Motor neuron (in vitro differentiated cells): ENCODE measurements around the gene TMCO4. TPM values are rescaled to one million over a fixed set of nuclear protein-coding genes. Genes with fewer than 3 reads are reported as not detected.
"Not testable (repeated sequence)": the region's sequence is repeated elsewhere in the genome, so short reads cannot be mapped to it uniquely, and the experiment has no call there.

Experiments used
- ATAC-seq, 8 experiments: fragments of 200-7000 bp; cut with Tn5 transposase; replicated peaks in 6 of 8; 2 replicates each; pipeline ENCODE4 v1.8.0; 2021; ENCODE audit warnings: mild to moderate bottlenecking in 8 of 8, moderate library complexity in 8 of 8
- H3K27ac ChIP-seq, 2 donors: fragments of 250-450 bp; sonication (Bioruptor Pico); 2 replicates each; pipeline ENCODE4 v1.9.0; 2021; ENCODE audit warnings: antibody characterized with exemption in 2 of 2, mild to moderate bottlenecking in 2 of 2, moderate library complexity in 1 of 2
- H3K4me1 ChIP-seq, 2 donors: fragments of 250-450 bp; sonication (Bioruptor Pico); replicated peaks in 1 of 2; 2 replicates each; pipeline ENCODE4 v1.6.1; 2021; ENCODE audit warnings: antibody characterized with exemption in 2 of 2, mild to moderate bottlenecking in 2 of 2, moderate library complexity in 1 of 2
- H3K4me3 ChIP-seq, 5 donors: fragments of 250-450 bp; sonication (Bioruptor Pico); 2 replicates each; pipeline ENCODE4 v1.9.0; 2021; ENCODE audit warnings: antibody characterized with exemption in 5 of 5, mild to moderate bottlenecking in 5 of 5, moderate library complexity in 4 of 5
- WGBS, 10 experiments: fragments of 450-650 bp; shearing (Covaris generic); methylation state at CpG; one replicate each; pipeline ENCODE4 v1.0.0; 2022; 5-methylcytosine and 5-hydroxymethylcytosine counted together
- in situ Hi-C, 9 experiments: fragments of 400-800 bp; cut with MboI; loops; one replicate each; pipeline ENCODE4 v1.15.0; 2021; ENCODE audit warnings: low sequenced_read_pairs in 9 of 9, low pct_unique_long_range_greater_than_20kb in 2 of 9; ENCODE audit not compliant: unreplicated experiment in 9 of 9
- total RNA-seq, 8 experiments: library from RNA; unstranded; fragments of 300-600 nt; gene quantifications; 2 replicates each; pipeline versions ENCODE4 v1.2.3 to v1.2.4, GENCODE V29; 2022

Gene TMCO4
- 10 to 100 TPM in 1 of 8 experiments, 1 to 10 TPM in 2, under 1 TPM in 5; 0.14 to 12.3 (median 0.69) TPM for total RNA-seq

DNA sequence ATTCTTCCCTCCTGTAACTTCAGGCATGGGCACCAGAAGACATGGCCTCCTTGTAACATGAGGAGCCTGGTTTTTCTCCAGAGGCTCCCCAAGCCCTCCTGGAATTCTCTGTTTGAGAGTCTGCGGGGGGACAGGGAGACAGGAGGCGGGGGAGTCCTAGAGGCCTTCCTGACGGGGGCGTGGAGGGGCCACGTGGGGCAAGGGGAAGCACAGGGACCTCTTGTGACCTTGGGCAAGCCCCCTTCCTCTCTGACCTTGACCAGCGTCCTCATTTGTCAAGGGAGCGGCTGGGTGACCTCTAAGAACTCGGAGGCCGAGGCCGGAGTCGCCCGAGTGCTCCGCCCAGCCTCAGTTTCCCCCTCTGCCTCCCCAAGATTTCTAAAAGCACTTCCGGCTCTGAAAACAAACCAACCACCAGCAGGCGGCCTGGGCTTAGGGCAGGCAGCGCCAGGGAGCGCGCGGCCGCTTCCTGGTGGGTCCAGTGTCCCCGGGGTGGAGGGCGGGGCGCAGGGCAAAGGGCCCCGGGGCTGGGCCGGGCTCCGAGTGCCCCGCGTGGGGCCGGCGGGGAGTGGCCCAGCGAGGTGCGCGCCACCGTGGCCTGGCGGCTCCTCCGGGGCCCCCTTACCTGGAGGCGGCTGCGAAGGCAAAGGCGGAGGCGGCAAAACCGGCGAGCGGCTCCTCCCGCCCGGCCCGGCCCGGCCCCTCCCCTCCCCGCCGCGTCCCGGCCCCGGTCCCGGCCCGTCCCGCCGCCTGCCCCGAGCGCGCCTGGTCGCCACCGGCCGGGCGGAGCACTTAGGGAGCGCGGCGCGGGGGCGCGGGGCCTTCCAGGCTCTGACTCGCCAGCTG, at the start of gene TMCO4:
TSS of gene TMCO4 (minus strand) at position 687 of the 846 bp plus-strand sequence. CDS start 19,158 bp downstream, outside the sequence.
- in situ Hi-C loops: no loop called here

DNA sequence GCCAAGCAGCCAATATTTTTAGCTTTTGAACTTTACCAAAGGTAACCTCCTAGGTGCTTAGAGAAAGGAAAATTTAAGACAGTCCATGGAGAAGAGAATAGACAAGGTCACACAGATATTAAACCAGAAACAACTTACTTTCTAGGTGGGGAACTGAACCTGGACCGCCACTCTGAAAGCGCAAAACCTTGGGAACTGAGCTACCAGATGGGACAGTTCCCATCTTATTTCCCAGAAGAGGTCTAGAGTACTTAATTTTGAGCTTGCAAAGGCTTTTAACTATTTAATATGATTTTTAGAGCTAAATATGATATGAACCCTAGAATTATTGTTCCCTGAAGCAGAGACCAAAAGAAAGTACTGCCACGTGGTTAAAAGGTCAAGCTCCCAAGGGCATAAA, 49.6 kb upstream of the TMCO4 start:
- in situ Hi-C loops, H3K27ac ChIP-seq, H3K4me3 ChIP-seq, ATAC-seq: not testable (repeated sequence)
- 70 to 100% (median 86%) methylated on average over 1 to 3 of the region's 3 CpGs; no CpG with 5 or more reads in 1 of the 10 experiments for WGBS, 10 experiments
- H3K4me1 ChIP-seq: peaks cover 8 to 17% of the 10 kb centered on the region in 2 donors

More for the DNA sequence above, at the start of gene TMCO4:
- peak within 1 kb of the TSS; percentile 11 to 26 (median 20) for H3K4me3 ChIP-seq
- 20 to 72% methylated on average over 1 to 2 of the region's 70 CpGs; no CpG with 5 or more reads in 8 of the 10 experiments for WGBS, 10 experiments
- no peak within 1 kb of the TSS for H3K27ac ChIP-seq
- peak; percentile 29 to 84 (median 64) for ATAC-seq
- peaks cover 0 to 3% of the 10 kb centered on the region in 2 donors for H3K4me1 ChIP-seq

DNA sequence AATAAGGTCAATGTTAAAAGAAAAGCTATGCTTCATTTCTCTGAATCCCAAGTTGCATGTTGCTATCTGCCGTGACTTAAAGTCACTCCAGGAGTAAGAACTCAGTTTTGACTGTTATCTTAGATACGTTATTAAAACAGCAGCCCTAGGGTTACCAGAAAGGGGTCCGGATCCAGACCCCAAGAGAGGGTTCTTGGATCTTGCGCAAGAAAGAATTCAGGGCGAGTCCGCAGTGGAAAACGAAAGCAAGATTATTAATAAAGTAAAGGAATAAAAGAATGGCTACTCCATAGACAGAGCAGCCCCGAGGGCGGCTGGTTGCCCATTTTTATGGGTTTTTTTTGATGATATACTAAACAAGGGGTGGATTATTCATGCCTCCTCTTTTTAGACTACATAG, 47.6 kb upstream of the TMCO4 start:
- in situ Hi-C loops, H3K27ac ChIP-seq, H3K4me3 ChIP-seq, ATAC-seq: not testable (repeated sequence)
- H3K4me1 ChIP-seq: peaks cover 9 to 20% of the 10 kb centered on the region in 2 donors
- 56 to 93% (median 83%) methylated on average over 1 to 9 of the region's 9 CpGs; no CpG with 5 or more reads in 1 of the 10 experiments for WGBS, 10 experiments

DNA sequence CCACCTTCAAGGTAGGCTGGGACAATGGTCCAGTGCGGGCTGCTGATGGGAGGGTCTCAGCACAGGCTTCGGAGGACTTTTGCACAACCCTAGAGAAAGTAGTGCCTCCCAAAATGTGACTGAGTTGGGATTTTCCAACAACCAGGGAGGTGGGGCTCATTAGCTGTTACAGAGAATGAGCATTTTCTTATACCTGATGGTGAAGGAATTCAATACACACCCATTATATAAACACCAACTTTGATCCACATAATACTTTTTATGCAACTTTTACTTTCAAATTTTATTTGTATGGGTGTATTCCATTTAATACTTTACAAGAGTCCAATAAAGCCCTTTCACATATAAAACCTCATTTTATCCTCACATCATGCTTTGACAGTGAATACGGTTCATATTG, 46.6 kb upstream of the TMCO4 start:
- ATAC-seq: no peak
- 80 to 100% (median 94%) methylated on average over 1 to 3 of the region's 3 CpGs; no CpG with 5 or more reads in 1 of the 10 experiments for WGBS, 10 experiments
- H3K4me1 ChIP-seq: peaks cover 9 to 20% of the 10 kb centered on the region in 2 donors
- H3K4me3 ChIP-seq: no peak overlapping the region
- in situ Hi-C loops: no loop called here
- H3K27ac ChIP-seq: no peak overlapping the region

DNA sequence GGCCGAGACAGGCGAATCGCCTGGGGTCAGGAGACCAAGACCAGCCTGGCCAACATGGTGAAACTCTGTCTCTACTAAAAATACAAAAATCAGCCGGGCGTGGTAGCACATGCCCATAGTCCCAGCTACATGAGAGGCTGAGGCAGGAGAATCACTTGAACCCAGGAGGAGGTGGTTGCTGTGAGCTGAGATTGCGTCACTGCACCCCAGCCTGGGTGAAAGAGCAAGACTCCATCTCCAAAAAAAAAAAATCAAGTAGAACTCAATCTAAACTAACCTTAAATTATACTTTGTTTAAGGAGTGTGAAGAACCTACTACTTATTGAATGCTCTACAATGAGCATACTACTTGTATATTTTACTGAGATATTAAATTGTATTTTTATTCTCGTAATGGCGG, 45.8 kb upstream of the TMCO4 start:
- no peak for ATAC-seq
- Histone ChIP-seq H3K4me3 (no peak overlapping the region), H3K27ac (no peak overlapping the region), H3K4me1 (peaks cover 9 to 20% of the 10 kb centered on the region in 2 donors)
- 10 to 100% (median 89%) methylated on average over 1 to 8 of the region's 8 CpGs; no CpG with 5 or more reads in 1 of the 10 experiments for WGBS, 10 experiments
- in situ Hi-C loops: no loop called here

DNA sequence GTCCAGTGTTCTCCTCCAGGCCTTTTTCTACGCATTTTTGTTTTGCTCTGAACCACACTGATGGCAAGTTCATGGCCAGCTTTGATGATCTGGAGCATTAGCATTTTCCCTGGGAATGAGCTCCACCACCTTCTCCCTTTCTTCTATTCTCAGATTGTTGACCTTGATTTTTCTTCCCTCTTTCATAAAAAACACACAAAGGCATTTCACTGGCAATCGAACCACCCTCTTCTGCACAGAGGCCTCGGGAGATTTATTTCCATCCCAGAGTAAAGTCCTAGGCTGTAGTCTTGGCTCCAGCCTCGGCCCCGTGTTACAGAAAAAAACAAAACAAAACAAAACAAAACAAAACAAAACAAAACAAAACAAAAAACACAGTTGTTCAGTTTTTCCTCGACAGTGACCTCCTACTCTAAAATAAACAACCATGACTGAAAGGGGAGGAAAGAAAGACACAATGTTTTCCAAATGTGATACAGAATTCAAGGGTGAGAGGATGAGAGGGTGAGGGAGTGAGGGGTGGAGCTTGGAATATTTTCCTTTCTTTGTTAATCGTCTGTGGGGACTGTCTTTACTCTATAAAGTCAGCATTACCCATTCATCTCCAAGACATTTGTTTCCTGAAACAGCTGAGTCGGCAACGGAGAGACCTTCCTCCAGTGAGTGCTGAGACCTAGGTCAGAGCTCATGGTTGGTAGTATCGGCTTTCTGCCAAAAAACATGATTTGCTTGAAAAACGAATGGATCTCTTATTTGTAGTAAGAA, 45.2 kb upstream of the TMCO4 start:
- peak in 6 of 8 experiments; percentile 73 to 94 (median 92) for ATAC-seq
- WGBS, 10 experiments: 10 to 51% (median 26%) methylated on average over 4 to 10 of the region's 11 CpGs

DNA sequence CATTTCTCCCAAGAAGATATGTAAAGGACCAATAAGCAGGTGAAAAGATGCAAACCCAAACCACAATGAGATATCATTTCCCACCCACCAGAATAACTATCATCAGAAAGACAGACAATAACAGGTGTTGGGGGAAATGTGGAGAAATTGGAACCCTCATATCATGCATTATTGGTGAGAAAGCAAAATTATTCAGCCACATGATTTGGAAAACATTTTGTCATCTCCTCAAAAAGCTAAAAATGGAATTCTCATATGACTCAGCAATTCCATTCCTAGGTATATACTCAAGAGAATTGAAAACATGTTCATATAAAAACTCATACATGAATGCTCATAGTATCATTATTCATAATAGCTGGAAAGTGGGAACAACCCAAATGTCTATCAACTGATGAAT, 40.5 kb upstream of the TMCO4 start:
- Histone ChIP-seq H3K27ac (no peak overlapping the region), H3K4me1 (peaks cover 5 to 13% of the 10 kb centered on the region in 2 donors), H3K4me3 (no peak overlapping the region)
- in situ Hi-C loops: no loop called here
- ATAC-seq: no peak

More for the DNA sequence above, 45.2 kb upstream of the TMCO4 start:
- in situ Hi-C loops: no loop called here
- peak overlapping the region in 1 of 2 donors; percentile 17 for H3K27ac ChIP-seq
- H3K4me1 ChIP-seq: peaks cover 9 to 20% of the 10 kb centered on the region in 2 donors
- H3K4me3 ChIP-seq: no peak overlapping the region

DNA sequence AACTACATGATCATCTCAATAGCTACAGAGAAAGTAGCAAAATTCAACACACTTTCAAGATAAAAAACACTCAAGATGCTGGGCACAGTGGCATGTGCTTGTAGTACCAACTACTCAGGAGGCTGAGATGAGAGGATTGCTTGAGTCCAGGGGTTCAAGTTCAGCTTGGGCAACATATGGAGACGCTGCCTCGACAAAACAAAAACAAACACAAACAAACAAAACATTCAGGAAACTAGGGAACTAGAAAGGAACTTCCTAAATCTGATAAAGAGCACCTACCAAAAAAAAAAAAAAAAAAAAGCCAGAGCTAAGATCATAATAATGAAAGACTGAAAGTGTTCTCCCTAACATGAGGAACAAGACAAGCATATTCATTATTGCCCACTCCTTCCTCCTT, 38.1 kb upstream of the TMCO4 start:
- H3K4me1 ChIP-seq: no peaks in the 10 kb centered on the region
- in situ Hi-C loops: no loop called here
- ATAC-seq: no peak
- WGBS, 10 experiments: 53 to 100% (median 82%) methylated on average over 2 of the region's 2 CpGs; no CpG with 5 or more reads in 4 of the 10 experiments
- no peak overlapping the region for H3K4me3 ChIP-seq
- no peak overlapping the region for H3K27ac ChIP-seq

DNA sequence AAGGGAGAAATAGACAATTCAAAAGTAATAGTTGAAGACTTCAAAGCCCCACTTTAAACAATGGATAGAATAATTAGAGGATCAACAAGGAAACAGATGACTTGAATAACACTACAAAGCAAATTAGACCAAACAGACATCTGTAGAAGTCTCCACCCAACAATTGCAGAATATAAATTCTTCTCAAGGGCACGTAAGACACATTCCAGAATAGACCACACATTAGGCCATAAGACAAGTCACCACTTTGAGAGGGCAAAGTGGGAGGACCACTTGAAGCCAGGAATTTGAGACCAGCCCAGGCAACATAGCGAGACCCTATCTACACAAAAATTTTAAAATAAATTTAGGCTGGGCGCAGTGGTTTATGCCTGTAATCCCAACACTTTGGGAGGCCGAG, 35.9 kb upstream of the TMCO4 start:
- WGBS, 10 experiments: 30 to 96% (median 86%) methylated on average over 1 to 4 of the region's 4 CpGs; no CpG with 5 or more reads in 2 of the 10 experiments
- no peak overlapping the region for H3K4me3 ChIP-seq
- no peak overlapping the region for H3K27ac ChIP-seq
- H3K4me1 ChIP-seq: no peaks in the 10 kb centered on the region
- in situ Hi-C loops: no loop called here
- peak in 2 of 8 experiments; percentile 48 to 92 for ATAC-seq

DNA sequence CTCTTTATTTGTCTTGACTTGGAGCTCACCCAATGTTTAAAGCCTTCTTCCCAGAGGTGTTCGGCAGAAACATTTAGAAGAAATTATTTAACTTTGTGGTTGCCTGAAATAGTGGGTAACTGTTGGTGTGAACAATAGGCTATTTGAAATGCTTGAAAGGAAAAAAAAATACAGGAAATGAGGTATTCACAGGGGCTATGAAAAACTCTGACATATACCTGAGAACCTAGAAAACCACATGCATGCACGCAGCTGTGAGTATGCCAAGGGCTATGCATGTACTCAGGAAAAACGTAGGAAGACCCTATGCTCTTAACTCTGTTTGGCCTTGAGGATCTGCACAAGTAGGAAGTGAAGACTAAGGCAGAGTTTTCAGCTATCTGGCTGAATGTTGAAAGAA, 31.7 kb upstream of the TMCO4 start:
- no peaks in the 10 kb centered on the region for H3K4me1 ChIP-seq
- ATAC-seq: no peak
- no peak overlapping the region for H3K4me3 ChIP-seq
- WGBS, 10 experiments: 17 to 87% (median 60%) methylated on average over 1 to 3 of the region's 3 CpGs; no CpG with 5 or more reads in 1 of the 10 experiments
- no peak overlapping the region for H3K27ac ChIP-seq
- in situ Hi-C loops: no loop called here

DNA sequence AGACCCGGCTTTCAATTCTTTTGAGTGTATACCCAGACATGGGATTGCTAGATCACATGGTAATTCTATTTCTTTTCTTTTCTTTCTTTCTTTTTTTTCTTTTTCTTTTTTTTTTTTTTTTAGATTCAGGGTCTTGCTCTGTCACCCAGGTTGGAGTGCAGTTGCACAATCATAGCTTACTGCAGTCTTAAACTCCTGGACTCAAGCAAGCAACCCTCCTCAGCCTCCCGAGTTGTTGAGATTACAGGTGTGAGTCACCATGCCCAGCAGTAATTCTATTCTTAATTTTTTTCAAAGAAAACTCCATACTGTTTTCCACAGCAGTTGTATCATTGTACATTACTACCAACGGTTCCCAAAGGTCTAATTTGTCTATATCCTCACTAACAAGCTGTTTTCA, 28.8 kb upstream of the TMCO4 start:
- peak in 2 of 8 experiments; percentile 31 to 42 for ATAC-seq
- in situ Hi-C loops: no loop called here
- no peaks in the 10 kb centered on the region for H3K4me1 ChIP-seq
- H3K4me3 ChIP-seq: no peak overlapping the region
- H3K27ac ChIP-seq: no peak overlapping the region
- WGBS, 10 experiments: 5 to 100% (median 66%) methylated on average over 2 to 3 of the region's 3 CpGs

DNA sequence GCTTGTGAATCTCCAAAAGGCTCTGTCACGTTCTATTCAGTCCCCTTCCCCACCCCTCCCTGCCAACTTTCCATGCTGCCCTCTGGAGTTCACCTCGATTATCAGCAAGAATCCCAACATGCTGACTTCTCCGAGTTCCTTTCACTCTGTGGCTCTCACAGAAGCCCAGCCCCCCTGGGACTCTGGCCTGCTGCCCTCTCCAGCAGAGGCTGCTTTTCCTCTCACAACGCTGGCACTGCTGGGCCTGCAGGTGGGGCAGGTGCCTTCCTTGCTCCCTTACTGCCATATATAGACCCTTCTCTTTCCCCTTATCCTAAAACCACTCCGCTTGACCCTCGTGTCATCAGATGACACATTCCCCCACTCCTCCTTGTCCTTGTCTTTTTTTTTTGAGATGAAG, 25.6 kb upstream of the TMCO4 start:
- WGBS, 10 experiments: 6 to 86% (median 51%) methylated on average over 1 to 6 of the region's 6 CpGs; no CpG with 5 or more reads in 1 of the 10 experiments
- Histone ChIP-seq H3K27ac (no peak overlapping the region), H3K4me1 (no peaks in the 10 kb centered on the region), H3K4me3 (no peak overlapping the region)
- no peak for ATAC-seq
- in situ Hi-C loops: no loop called here

DNA sequence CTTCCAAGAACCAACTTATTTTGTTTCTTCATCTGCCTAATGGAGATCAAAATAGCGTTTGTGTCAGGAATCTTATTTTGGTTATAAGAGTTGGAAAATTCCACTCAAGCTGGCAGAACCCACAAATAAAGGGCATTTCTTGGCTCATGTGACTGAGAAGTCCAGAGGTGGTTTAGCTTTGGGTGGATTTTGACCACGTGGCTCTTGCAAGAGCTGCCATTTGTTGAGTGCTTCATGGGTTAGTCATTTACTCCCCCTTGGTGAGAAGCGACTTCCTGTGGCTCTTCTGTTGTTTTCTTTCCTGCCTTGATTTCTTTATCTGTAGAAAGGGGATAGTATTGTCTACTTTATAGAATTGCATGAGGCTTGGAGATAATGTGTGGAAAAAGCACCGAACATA, 24.8 kb upstream of the TMCO4 start:
- ATAC-seq: no peak
- H3K27ac ChIP-seq: no peak overlapping the region
- in situ Hi-C loops: no loop called here
- no peak overlapping the region for H3K4me3 ChIP-seq
- 0 to 100% (median 65%) methylated on average over 1 to 4 of the region's 4 CpGs; no CpG with 5 or more reads in 1 of the 10 experiments for WGBS, 10 experiments
- no peaks in the 10 kb centered on the region for H3K4me1 ChIP-seq
